NT2/D1 (cell line): ENCODE results near the gene RBM15B.
A peak's percentile ranks its signal among the peaks of the same experiment; 100 is the strongest.

Source experiments
- DNase-seq: peaks from one replicate; pipeline ENCODE4 v3.0.0-alpha.2; 2011; ENCODE audit warnings: low read depth, low spot score
- H3K27me3 ChIP-seq: 2 replicates; pipeline ENCODE4 v1.6.0; 2011; ENCODE audit warnings: mild to moderate bottlenecking; ENCODE audit not compliant: insufficient read length, insufficient read depth
- H3K36me3 ChIP-seq: 2 replicates; pipeline ENCODE4 v1.6.1; 2011; ENCODE audit warnings: mild to moderate bottlenecking, low read length, mixed read lengths; ENCODE audit not compliant: insufficient read depth, insufficient read length
- H3K4me1 ChIP-seq: 2 replicates; pipeline ENCODE4 v1.5.1; 2011; ENCODE audit not compliant: insufficient read depth, insufficient read length
- H3K4me3 ChIP-seq: 2 replicates; pipeline ENCODE4 v1.5.1; 2011; ENCODE audit warnings: low read depth; ENCODE audit not compliant: insufficient read length
- H3K9ac ChIP-seq: 2 replicates; pipeline ENCODE4 v1.6.0; 2011; ENCODE audit warnings: low read depth; ENCODE audit not compliant: insufficient read length
- H3K9me3 ChIP-seq: 2 replicates; pipeline ENCODE4 v1.5.1; 2011; ENCODE audit warnings: mild to moderate bottlenecking, low read length; ENCODE audit not compliant: insufficient read depth
- SUZ12 ChIP-seq: IDR thresholded peaks from 2 replicates; pipeline ENCODE4 v1.6.1; 2011; ENCODE audit not compliant: insufficient read length, insufficient read depth; ENCODE audit errors: extremely low read depth
- YY1 ChIP-seq: IDR thresholded peaks from 2 replicates; pipeline ENCODE4 v1.6.1; 2011; ENCODE audit not compliant: insufficient read length, insufficient read depth
- ZNF274 ChIP-seq: IDR thresholded peaks from 2 replicates; pipeline ENCODE4 v1.6.1; 2011; ENCODE audit warnings: mild to moderate bottlenecking, low read depth, low read length

The RBM15B gene

GRCh38 chr3:51371943-51372557, 19.0 kb upstream of the RBM15B start:
- H3K4me3 ChIP-seq = no peak overlapping the region
- no peak for TF ChIP-seq ZNF274
- TF ChIP-seq SUZ12 = no peak
- TF ChIP-seq YY1 = no peak
- H3K9ac ChIP-seq = no peak overlapping the region
- peak; percentile 77 for DNase-seq
- H3K9me3 ChIP-seq = peaks cover 17% of the 10 kb centered on the region
- no peaks in the 10 kb centered on the region for H3K27me3 ChIP-seq
- no peaks in the 10 kb centered on the region for H3K4me1 ChIP-seq
- H3K36me3 ChIP-seq = peaks cover 4% of the 10 kb centered on the region

DNA sequence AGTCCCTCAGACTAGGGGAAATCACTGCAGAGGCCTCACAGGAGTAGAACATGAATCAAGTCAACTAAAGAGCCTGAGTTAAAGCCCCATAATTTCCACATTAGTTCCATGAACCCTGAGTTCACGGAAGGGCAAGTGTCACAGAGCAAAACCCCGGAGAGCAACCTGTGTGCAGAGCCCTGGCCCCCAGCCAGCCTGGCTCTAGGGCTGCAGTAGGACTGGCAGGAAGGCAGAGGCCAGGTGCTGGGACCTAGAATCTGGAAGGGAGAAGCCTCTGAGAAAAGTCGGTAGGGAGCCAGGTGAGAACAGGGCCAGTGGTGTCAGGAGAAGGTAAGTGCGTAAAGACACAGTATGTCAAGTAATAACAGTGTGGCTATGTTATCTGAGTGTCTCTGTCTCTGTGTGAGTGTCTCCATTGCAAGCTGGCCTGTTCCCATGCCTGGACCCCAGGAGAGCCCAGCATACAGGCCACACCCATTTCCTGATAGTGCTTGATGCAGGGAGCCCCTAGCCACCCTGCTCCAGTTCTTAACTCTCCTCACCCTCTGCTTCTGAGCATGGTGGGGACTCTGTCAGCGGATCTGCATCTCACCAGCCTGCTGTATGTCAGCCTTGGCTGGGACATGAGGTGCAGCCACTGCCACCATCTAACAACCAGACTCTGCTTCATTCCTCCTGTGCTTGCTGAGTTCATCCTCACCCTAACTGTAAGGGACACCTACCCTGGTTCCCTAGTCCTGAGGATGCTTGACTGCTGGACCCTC, 17.2 kb upstream of the RBM15B start:
- no peak for TF ChIP-seq SUZ12
- no peak for TF ChIP-seq ZNF274
- TF ChIP-seq YY1 = no peak
- Histone ChIP-seq H3K9me3 (peaks cover 6% of the 10 kb centered on the region; the same call in 1 of the 2 replicates), H3K27me3 (no peaks in the 10 kb centered on the region), H3K4me1 (no peaks in the 10 kb centered on the region), H3K9ac (no peak overlapping the region), H3K4me3 (no peak overlapping the region), H3K36me3 (peaks cover 4% of the 10 kb centered on the region)
- no peak for DNase-seq

GRCh38 chr3:51374456-51374855, 16.6 kb upstream of the RBM15B start:
- no peak for DNase-seq
- H3K27me3 ChIP-seq = no peaks in the 10 kb centered on the region
- H3K4me3 ChIP-seq = no peak overlapping the region
- no peak overlapping the region for H3K9ac ChIP-seq
- peaks cover 4% of the 10 kb centered on the region for H3K36me3 ChIP-seq
- no peaks in the 10 kb centered on the region for H3K4me1 ChIP-seq
- peaks cover 5% of the 10 kb centered on the region; the same call in 1 of the 2 replicates for H3K9me3 ChIP-seq
- TF ChIP-seq ZNF274 (no peak), YY1 (no peak), SUZ12 (no peak)

DNA sequence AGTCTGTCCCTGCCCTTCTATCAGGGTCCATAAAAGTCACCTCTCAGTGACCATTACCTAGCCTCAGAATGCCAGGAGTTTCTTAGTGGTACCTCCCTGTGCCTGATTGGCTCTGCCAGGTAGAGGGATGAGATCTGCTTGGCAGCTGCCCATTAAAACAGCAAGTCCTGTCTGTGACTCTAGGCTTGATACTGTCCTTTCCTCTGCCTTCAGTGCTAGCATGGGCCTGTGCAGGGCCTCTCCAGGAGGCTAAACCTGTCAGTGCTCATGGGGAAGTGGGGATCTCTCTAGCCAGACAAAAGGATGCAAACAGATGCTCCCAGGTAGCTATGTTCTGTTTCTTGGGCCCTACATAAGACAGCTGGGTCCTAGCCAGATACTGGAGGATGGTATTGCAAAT, 15.9 kb upstream of the RBM15B start:
- Histone ChIP-seq H3K9ac (no peak overlapping the region), H3K9me3 (peaks cover 5% of the 10 kb centered on the region; the same call in 1 of the 2 replicates), H3K27me3 (no peaks in the 10 kb centered on the region), H3K36me3 (peaks cover 4% of the 10 kb centered on the region), H3K4me1 (peaks cover 4% of the 10 kb centered on the region), H3K4me3 (no peak overlapping the region)
- TF ChIP-seq SUZ12 = no peak
- TF ChIP-seq ZNF274 = no peak
- TF ChIP-seq YY1 = no peak
- no peak for DNase-seq

GRCh38 chr3:51375571-51375970, 15.5 kb upstream of the RBM15B start:
- no peak overlapping the region for H3K4me3 ChIP-seq
- H3K9ac ChIP-seq = no peak overlapping the region
- no peaks in the 10 kb centered on the region for H3K27me3 ChIP-seq
- peaks cover 4% of the 10 kb centered on the region for H3K4me1 ChIP-seq
- DNase-seq = no peak
- no peak for TF ChIP-seq SUZ12
- no peak for TF ChIP-seq YY1
- TF ChIP-seq ZNF274 = no peak
- H3K9me3 ChIP-seq = peaks cover 5% of the 10 kb centered on the region; the same call in 1 of the 2 replicates
- peaks cover 4% of the 10 kb centered on the region for H3K36me3 ChIP-seq

GRCh38 chr3:51378065-51378464, 13.0 kb upstream of the RBM15B start:
- no peaks in the 10 kb centered on the region for H3K9me3 ChIP-seq
- H3K4me3 ChIP-seq = no peak overlapping the region
- no peak for DNase-seq
- H3K9ac ChIP-seq = no peak overlapping the region
- peaks cover 6% of the 10 kb centered on the region for H3K4me1 ChIP-seq
- peaks cover 4% of the 10 kb centered on the region for H3K36me3 ChIP-seq
- H3K27me3 ChIP-seq = no peaks in the 10 kb centered on the region
- TF ChIP-seq YY1 = no peak
- TF ChIP-seq ZNF274 = no peak
- TF ChIP-seq SUZ12 = no peak

DNA sequence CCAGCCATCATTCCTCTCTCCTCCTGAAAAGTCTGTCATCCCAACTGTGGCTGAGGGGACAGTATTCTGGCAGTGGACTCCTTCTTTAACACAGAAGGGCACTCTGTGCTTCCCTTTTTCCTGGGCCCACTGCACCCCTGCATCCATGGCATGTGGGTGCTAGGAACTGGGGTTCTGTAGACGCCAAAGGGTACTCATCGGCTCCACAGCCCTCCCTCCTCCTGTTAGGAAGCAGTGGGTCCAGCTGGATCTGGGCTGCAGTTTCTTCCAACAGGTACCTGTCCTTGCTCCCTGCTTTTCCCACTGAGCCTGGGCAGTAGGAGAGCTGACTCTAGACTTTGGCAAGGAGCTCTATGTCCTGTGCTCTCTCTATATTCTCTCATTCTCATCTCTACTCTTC, 12.4 kb upstream of the RBM15B start:
- Histone ChIP-seq H3K9me3 (no peaks in the 10 kb centered on the region), H3K4me3 (no peak overlapping the region), H3K9ac (no peak overlapping the region), H3K4me1 (peaks cover 6% of the 10 kb centered on the region), H3K27me3 (no peaks in the 10 kb centered on the region), H3K36me3 (peaks cover 4% of the 10 kb centered on the region)
- TF ChIP-seq SUZ12 = no peak
- no peak for TF ChIP-seq YY1
- TF ChIP-seq ZNF274 = no peak
- no peak for DNase-seq
